Bronchial epithelial cell (primary cell): Measurements from ENCODE around the gene COL15A1. TPM values are rescaled to one million over a fixed set of nuclear protein-coding genes. Genes with fewer than 3 reads are reported as not detected.

ENCODE experiments used
- DNase-seq: peaks from one replicate; pipeline ENCODE4 v3.0.0-alpha.2; 2010; ENCODE audit warnings: low read depth
- FAIRE-seq: peaks from 2 replicates; lab custom pipeline; 2011; peaks lifted over from hg19 to GRCh38; lab: Jason Lieb, UNC
- H3K27me3 ChIP-seq: 2 replicates; pipeline ENCODE4 v1.5.1; 2011; ENCODE audit warnings: low read length; ENCODE audit not compliant: control insufficient read depth, insufficient read depth
- H3K36me3 ChIP-seq: 2 replicates; pipeline ENCODE4 v1.5.1; 2011; ENCODE audit warnings: low read length; ENCODE audit not compliant: control insufficient read depth, insufficient read depth
- H3K4me3 ChIP-seq: 2 replicates; pipeline ENCODE4 v1.5.1; 2011; ENCODE audit warnings: mild to moderate bottlenecking, low read depth, low read length, control low read depth
- CTCF ChIP-seq: IDR thresholded peaks from 2 replicates; pipeline ENCODE4 v1.5.1; 2011; ENCODE audit warnings: mild to moderate bottlenecking, moderate library complexity, low read length, control low read depth, inconsistent platforms; ENCODE audit not compliant: insufficient read depth, severe bottlenecking
- total RNA-seq: library from RNA; depleted of rRNA; stranded (reverse); fragments of >200 nt; gene quantifications from 2 replicates; pipeline ENCODE4 v1.2.1, GENCODE V29; 2014

Gene COL15A1
- total RNA-seq, 1 donor from 2014 or later, result 1.6 TPM

GRCh38 chr9:99070681-99071080 lies 127.0 kb downstream of the COL15A1 start:
- H3K27me3 ChIP-seq, result no peaks in the 10 kb centered on the region
- FAIRE-seq, result no peak
- no peak overlapping the region for H3K4me3 ChIP-seq
- DNase-seq, result no peak
- no peaks in the 10 kb centered on the region for H3K36me3 ChIP-seq
- no peak for TF ChIP-seq CTCF

- no peaks in the 10 kb centered on the region for H3K36me3 ChIP-seq
- FAIRE-seq (no peak), DNase-seq (no peak)
- H3K4me3 ChIP-seq, result no peak overlapping the region
- no peaks in the 10 kb centered on the region for H3K27me3 ChIP-seq
- TF ChIP-seq CTCF, result no peak
Measured at GRCh38 chr9:99071313-99072039, 127.8 kb downstream of the COL15A1 start.

- Histone ChIP-seq H3K27me3 (no peaks in the 10 kb centered on the region), H3K36me3 (no peaks in the 10 kb centered on the region), H3K4me3 (no peak overlapping the region)
- no peak for TF ChIP-seq CTCF
- FAIRE-seq, result no peak
- DNase-seq, result no peak
Measured at GRCh38 chr9:99072040-99072394, 128.3 kb downstream of the COL15A1 start.

GRCh38 chr9:99073347-99073746 lies 129.6 kb downstream of the COL15A1 start:
- Histone ChIP-seq H3K27me3 (no peaks in the 10 kb centered on the region), H3K4me3 (no peak overlapping the region), H3K36me3 (no peaks in the 10 kb centered on the region)
- FAIRE-seq (no peak), DNase-seq (no peak)
- no peak for TF ChIP-seq CTCF

GRCh38 chr9:99073985-99074901 lies 130.5 kb downstream of the COL15A1 start:
- Histone ChIP-seq H3K4me3 (no peak overlapping the region), H3K36me3 (no peaks in the 10 kb centered on the region), H3K27me3 (no peaks in the 10 kb centered on the region)
- TF ChIP-seq CTCF, result no peak
- no peak for DNase-seq
- FAIRE-seq, result no peak
